Erythroblast (primary cell): ENCODE measurements around the gene PYGO2.

Experiments
- GATA1 ChIP-seq: IDR thresholded peaks from 2 replicates; pipeline ENCODE4 v1.6.1; 2011; ENCODE audit warnings: low read depth, mild to moderate bottlenecking, control low read depth, low read length, moderate library complexity
- POLR2A ChIP-seq: IDR thresholded peaks from 2 replicates; pipeline ENCODE4 v1.6.1; 2011; ENCODE audit warnings: mild to moderate bottlenecking, low read length

DNA sequence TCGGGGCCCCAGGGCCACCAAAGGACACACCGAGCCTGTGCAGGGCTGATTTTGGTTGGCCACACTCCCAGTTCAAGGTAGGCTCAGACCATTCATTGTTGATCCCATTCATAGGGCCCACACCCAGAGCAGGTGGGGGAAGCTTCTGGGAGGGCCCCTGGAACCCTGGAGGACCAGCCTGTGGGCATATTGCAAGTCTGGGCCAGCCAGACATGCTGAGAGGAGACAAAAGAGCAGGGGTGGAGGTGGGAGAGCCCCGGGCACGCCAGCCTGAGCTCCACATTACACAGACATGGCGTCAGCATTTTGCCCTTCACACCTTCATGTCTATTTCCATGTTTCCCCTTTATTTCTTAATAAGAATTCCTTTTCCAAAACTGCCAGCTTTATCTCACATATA lies 50.7 kb downstream of the PYGO2 start:
- TF ChIP-seq POLR2A (no peak), GATA1 (no peak)
